IPS-18c (cell line): ENCODE results near the gene VTCN1.
"Not testable (repeated sequence)": the region's sequence is repeated elsewhere in the genome, so short reads cannot be mapped to it uniquely, and the experiment has no call there.

Experiments
- H3K4me3 ChIP-seq: 2 replicates; pipeline ENCODE4 v1.7.0; 2013; ENCODE audit warnings: low read depth, mild to moderate bottlenecking, low read length, moderate library complexity; ENCODE audit not compliant: insufficient read depth
- H3K9me3 ChIP-seq: one replicate; pipeline ENCODE4 v1.6.1; 2013; ENCODE audit warnings: mild to moderate bottlenecking, low read length, moderate library complexity; ENCODE audit not compliant: control insufficient read depth, insufficient read depth

VTCN1 gene

DNA sequence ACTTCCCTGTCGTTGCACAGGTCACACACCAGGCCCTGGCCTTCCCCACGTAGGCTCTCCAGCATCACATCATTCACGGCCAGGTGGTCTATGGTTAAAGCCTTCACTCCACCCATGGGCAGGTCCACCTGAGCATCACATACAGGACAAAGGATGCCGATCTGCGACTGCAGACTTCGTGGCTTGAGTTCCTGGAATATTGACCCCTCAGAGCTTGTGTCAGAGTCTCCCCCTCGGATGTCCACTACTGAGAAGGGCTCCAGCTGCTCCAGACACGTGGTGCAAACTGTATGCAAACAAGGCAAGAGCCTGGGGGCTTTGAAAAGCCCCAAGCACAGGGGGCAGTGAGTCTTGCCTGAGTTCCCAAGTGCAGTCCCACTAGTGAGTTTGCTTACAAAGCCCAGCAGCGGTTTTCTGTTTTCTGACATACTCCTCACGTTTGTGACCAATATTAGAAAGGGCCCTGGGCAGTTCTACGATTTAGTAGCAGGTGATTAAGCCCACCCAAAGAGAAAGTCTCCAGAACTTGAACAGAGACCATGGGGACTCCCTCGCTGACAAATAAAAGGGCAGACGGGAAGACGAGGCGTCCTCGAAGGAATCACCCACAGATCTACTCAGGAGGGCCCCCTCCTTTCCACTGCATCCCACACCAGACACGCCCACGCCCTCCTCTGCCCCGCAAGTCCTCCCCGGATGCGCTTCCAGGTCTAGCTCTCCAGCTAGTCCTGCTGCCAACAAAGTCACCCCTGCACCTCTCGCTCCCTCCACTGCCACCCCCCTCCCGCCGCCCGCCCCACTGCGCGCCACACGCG, 89.7 kb downstream of the VTCN1 start:
- Histone ChIP-seq H3K4me3 (peak overlapping the region; percentile 90), H3K9me3 (peaks cover 2% of the 10 kb centered on the region)

DNA sequence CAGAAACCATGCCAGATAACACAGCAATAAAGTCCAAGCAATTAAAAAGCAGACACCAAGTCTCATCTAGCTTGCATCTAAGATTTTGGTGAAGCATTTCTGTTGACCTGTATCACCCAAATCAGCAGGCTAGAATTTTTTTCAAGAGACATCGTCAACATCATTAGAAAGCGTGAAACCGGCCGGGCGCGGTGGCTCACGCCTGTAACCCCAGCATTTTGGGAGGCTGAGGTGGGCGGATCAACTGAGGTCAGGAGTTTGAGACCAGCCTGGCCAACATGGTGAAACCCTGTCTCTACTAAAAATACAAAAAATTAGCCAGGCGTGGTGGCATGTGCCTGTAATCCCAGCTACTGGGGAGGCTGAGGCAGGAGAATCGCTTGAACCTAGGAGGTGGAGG, 91.6 kb downstream of the VTCN1 start:
- not testable (repeated sequence) for H3K9me3 ChIP-seq, H3K4me3 ChIP-seq

DNA sequence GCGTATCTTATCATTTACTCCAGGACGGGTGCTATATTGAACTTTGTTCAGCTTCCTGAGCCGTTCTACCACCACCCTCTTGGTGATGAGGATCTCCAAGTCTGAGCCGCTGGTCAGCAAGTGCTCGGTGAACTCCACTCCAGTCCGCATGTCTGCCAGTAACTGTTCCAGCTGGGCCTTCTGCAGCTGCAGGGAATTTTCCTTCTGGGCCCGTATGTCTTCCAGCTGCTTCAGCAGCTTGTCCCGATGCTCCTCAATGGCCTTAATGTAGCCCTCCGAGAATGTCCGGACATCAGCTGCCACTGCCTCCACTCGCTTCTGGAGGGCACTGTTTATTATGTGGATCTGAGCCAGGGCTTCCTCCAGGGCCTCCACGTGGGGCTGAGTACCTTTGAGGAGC, 92.6 kb downstream of the VTCN1 start:
- Histone ChIP-seq H3K9me3 (peaks cover 2% of the 10 kb centered on the region), H3K4me3 (no peak overlapping the region)

DNA sequence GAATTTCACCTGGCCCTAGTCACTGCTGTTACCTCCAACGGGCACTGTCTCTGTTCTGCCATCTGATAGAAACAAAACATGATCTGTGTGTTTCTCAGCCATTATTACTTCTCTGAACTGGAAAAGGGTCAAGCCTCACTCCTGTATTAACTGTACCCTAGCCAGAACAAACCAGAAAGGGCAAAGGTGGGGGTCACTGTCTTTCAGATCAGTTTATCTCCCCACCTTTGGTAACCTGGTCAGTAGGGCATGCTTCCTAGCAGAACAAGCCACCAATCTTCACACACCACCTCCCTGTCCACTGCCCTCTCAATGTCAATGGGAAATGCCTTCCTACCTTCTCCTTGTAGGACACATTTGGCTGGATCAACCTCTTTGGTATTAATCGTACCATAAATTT, 93.0 kb downstream of the VTCN1 start:
- H3K9me3 ChIP-seq: peaks cover 2% of the 10 kb centered on the region

DNA sequence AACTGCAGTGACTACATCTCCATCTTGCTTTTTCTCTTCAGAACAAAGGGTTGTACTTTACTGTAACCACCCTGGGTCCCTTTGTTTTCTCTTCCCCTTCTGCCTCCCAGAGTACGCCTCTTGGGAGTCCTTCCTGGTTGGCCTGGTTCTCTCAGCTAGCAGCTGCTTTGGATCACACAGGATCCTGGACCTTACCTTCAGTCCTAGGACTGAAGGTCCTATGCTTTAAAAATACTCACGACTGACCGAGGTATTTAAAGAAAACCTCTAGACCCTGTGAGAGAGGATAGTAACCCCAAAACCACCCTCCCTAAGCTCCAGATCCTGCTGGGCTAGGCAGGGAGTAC, 94.0 kb downstream of the VTCN1 start:
- no peak overlapping the region for H3K4me3 ChIP-seq

More for the DNA sequence above, 93.0 kb downstream of the VTCN1 start:
- H3K4me3 ChIP-seq: no peak overlapping the region

DNA sequence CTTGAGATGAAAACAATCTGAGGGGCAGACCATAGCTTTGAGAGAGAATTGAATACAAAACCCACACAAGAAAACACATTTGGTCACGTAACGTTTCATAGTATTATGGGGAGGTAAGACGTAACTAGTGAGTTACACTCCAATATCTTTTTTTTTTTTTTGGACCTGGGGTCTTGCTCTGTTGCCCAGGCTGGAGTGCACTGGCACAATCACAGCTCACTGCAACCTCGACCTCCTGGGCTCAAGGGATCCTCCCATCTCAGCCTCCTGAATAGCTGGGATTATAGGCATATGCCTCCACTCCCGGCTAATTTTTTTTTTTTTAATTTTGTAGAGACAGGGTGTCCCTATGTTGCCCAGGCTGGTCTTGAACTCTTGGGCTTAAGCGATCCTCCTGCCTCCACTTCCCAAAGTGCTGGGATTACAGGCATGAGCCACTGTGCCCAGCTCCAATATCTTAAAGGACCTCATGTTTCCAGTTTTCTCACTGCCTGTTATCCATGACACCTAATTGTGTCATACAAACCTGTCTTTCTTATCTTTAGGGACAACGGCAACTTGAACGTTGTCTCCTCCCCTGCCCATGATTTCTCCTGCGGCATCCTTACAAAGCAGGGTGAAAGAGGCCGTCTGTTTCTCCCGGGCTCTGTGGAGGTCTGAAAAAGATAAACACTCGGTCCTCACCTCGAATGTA, 94.5 kb downstream of the VTCN1 start:
- Histone ChIP-seq H3K9me3 (no peaks in the 10 kb centered on the region), H3K4me3 (no peak overlapping the region)

More for the DNA sequence above, 94.0 kb downstream of the VTCN1 start:
- no peaks in the 10 kb centered on the region for H3K9me3 ChIP-seq

DNA sequence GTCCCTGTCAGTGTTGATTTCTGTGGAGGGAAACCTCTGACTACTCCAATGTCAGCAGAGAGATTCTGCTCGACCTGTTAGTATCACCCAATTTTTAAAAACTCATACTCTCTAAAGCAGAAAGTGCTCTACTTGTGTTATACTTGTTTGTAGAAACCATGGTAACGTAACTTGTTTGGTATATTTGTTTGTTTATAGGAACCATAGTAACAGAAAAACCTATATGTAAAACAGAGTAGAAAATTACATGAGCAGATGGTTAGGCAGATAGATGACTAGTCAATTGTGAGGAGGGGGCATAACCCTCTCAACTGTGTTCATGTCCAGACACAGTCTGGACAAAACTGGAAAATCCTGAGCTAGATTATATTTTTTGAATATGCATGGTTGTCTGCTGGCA, 95.8 kb downstream of the VTCN1 start:
- no peak overlapping the region for H3K4me3 ChIP-seq
- no peaks in the 10 kb centered on the region for H3K9me3 ChIP-seq

DNA sequence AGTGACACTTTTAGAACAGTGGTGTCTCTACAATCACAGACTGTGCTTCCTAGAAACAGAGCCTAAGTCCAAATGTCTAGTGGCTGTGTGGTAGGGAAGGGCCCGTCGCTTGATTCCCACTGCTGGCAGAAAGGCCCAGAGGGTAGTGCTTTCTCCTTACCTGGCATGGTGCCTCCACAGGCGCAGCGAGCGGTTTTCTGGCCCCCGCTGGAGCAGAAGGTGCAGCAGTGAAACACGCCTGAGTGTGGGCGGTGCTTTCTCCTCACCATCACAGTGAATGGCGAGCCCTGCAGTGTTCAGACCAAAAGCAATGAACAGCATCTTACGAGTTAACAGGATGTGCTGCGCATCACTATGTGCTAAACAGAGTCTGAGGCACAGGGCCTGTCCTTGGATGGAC, 97.5 kb downstream of the VTCN1 start:
- H3K4me3 ChIP-seq: no peak overlapping the region
- no peaks in the 10 kb centered on the region for H3K9me3 ChIP-seq

DNA sequence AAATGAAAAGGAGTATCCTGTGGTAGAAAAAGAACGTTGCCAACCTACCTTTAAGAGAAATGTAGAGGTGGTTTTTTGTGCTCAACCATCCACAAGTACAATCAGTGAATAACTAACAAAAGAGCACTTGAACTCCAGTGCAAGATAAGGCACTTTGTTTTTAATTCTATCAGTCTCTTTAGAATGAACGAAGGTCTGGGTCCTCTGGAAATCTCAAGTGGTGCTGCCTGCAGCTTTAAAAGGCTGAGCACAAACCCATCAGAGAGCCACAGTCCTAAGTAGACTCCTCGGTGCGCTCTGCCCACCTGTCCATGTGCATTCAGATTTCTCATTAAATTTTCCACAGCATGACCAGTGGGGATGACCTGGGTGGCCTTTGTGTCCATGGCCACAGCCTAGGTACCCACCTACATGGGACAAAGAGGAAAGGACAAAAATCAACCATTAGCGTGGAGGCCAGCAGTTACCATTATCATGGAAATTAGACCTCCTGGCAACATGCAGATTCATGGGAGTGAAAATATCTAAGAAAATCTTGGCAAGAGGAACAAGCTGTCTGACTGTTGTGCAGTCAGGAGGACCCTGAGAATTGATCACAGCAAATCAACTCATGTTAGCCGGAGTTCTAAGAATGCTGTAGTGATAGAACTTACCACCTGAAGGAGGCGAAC, 98.5 kb downstream of the VTCN1 start:
- no peaks in the 10 kb centered on the region for H3K9me3 ChIP-seq
- H3K4me3 ChIP-seq: no peak overlapping the region

DNA sequence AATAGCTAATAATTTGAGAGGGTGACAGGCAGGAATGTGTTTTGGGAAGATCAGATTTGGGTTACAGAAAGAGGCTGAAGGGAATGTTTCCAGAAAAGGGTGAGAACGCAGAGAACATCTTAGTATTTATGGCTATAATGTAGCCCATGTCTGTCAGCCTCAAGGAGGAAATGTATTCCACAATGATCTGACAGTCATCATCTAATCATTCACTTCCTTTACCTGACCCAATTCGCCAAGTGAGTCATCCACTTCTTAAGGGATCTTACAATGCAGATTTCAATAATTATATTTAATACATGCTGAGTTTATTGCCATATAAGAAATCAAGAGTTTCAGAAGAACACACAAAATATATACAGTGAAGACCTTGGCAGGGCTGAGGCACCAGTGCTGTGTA, 100.0 kb downstream of the VTCN1 start:
- H3K4me3 ChIP-seq: no peak overlapping the region
- H3K9me3 ChIP-seq: no peaks in the 10 kb centered on the region

DNA sequence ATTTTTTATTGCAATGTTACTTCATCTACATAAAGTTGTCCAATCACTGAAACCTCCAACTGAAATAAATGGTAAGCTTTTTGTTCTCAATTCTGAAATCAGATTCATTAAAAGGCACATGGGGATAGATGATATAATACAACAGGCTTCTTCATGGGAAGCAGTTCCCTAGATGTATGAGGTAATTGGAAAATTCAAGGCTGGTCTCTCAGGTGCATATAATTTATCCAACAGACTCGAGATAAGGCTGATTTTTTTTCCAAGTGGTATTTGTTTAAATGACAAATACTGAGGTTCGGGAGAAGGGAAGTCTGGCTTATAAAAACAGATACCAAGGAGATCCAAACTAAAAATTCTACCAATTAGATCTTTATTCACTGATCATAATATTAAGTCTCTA, 103.4 kb downstream of the VTCN1 start:
- no peak overlapping the region for H3K4me3 ChIP-seq
- no peaks in the 10 kb centered on the region for H3K9me3 ChIP-seq

DNA sequence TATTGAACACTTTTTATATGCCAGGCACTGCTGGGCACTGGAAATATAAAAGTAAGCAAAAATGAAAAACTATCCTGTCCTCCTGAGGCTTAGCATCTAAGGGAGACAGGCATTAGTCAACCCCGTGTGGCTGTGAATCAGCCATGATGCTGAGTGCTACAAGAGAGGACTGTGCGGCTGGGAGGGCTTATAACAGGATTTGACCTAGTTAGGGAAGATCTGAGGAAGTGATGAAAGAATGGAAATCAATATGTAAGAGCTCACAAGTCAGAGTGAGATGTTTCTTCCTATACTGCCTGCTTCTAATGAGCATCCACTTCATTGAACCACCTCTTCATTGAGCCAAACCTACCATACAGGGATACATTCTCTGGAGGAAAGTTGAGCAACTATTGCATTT, 104.2 kb downstream of the VTCN1 start:
- Histone ChIP-seq H3K4me3 (no peak overlapping the region), H3K9me3 (no peaks in the 10 kb centered on the region)

DNA sequence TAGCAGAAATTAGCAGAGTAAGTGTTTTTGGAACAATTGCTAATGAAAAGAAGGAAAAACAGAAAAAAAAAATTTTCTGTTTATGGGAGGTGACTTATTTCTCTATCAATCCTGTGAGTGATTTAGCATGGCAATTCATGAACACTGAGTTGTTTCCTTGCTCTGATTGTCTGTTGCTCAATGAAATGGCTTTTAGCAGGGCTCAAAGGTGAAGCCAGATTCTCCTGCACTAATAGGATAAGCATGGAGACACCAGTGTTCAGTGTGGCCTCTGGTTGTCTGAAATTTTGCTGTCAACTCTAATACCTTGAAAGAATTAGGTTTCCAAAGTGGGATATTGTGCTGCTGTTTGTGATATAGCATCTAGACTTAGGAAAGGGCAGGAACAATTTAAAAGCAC, 105.0 kb downstream of the VTCN1 start:
- Histone ChIP-seq H3K4me3 (no peak overlapping the region), H3K9me3 (no peaks in the 10 kb centered on the region)

DNA sequence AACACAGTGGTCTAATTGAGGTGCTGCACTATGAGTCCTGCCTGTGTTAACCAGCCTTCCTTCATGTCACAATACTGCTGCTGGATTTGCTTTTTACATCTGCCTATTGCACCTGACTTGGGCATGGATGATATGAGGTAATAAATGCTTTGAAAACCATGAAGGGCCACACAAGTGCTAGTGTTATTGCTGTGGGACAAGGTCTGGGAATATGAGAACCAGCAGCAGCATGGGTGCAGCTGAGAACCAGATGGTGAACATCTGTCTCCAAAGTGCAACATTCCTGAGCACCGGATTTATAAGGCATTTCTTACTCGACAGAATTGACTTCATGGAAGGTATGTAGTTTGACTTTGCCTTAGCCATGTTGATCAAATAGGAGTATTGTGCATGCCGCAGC, 105.7 kb downstream of the VTCN1 start:
- Histone ChIP-seq H3K4me3 (no peak overlapping the region), H3K9me3 (no peaks in the 10 kb centered on the region)

DNA sequence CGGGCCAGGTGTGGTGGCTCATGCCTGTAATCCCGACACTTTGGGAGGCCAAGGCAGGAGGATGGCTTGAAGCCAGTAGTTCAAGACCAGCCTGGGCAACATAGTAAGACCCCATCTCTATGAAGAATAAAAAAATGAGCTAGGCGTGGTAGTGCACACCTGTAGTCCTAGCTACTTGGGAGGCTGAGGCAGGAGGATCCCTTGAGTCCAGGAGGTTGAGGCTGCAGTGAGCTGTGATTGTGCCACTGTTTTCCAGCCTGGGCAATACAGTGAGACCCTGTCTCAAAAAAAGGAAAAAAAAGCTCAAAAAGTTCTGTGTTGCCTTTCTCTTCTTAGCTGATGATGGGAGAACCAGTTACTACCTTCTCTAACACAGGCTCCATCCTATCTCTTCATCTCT, 108.9 kb downstream of the VTCN1 start:
- not testable (repeated sequence) for H3K4me3 ChIP-seq, H3K9me3 ChIP-seq

DNA sequence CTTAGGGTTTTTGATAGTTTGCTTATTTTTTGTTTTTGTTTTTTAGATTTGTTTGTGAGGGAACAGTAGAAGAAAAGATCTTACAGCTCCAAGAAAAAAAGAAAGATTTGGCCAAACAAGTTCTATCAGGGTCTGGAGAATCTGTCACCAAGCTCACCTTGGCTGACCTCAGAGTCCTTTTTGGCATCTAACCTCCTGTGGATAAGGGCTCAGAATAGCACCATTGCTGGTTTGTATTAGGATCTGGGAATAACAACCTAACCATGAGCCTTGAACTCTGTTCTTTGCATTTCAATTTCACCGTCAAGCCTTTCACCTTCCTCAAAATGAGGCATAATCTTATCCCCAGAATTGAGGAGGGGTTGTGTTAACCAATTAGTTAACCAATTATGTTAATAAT, 109.4 kb downstream of the VTCN1 start:
- Histone ChIP-seq H3K9me3 (no peaks in the 10 kb centered on the region), H3K4me3 (no peak overlapping the region)

DNA sequence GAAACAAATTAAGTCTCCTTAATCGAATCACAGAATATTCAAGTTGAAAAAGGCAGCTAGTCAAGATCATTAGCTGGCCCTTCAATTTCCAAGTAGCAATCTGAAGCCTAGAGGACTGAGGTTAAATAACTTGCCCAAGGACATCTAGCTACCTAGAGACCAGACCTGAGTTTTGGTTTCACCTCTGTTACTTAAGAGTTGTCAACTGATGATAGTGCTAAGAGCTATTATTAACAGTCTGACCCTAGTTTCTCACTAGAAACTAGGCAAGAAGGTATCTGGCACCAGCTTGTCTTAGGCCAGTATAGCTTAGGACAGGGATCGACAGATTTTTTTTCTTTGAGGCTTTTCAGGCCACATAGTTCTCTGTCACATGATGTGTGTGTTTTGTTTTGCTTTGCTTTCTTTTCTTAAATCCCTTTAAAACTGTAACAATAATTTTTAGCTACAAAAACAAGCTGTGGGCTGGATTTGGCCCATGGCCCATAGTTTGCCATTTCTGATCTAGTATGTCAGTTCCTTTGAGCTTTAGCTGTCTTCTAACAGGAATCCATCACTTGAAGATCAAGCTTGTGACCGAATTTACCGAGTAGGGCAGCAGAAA, 112.3 kb downstream of the VTCN1 start:
- Histone ChIP-seq H3K4me3 (no peak overlapping the region), H3K9me3 (no peaks in the 10 kb centered on the region)

DNA sequence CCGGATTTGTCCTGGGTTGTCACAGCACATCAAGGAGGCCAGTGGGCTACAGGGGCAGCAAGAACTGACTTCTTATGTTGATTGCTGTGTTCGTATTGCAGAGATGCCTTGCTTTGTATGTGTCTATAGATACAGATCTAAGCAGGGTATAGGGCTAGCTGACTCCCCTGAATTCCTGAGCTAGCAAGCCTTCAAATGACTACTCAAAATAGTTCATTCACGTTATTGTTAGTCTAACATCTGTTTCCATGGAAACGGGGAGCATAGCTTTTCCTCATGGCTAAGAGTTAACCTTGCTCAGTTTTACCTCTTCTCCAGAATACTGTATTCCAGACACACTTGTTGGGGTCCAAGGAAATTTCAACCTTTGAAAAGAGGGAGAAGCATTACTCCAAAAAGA, 113.3 kb downstream of the VTCN1 start:
- no peak overlapping the region for H3K4me3 ChIP-seq
- H3K9me3 ChIP-seq: no peaks in the 10 kb centered on the region
